Mesodermal cell (in vitro differentiated cells): ENCODE data around the gene PRPF19.

Experiments
- H3K27ac ChIP-seq: 2 replicates; pipeline ENCODE4 v1.7.0; 2013; ENCODE audit warnings: mild to moderate bottlenecking, low read depth, low read length, moderate library complexity; ENCODE audit not compliant: severe bottlenecking
- H3K36me3 ChIP-seq: 2 replicates; pipeline ENCODE4 v1.7.1; 2013; ENCODE audit warnings: mild to moderate bottlenecking, low read length, moderate library complexity; ENCODE audit not compliant: control insufficient read depth, insufficient read depth
- H3K4me1 ChIP-seq: one replicate; pipeline ENCODE4 v1.7.1; 2013; ENCODE audit warnings: mild to moderate bottlenecking, low read length; ENCODE audit not compliant: insufficient read depth, control insufficient read depth, poor library complexity, severe bottlenecking
- H3K4me3 ChIP-seq: 2 replicates; pipeline ENCODE4 v1.7.0; 2013; ENCODE audit warnings: low read length, control low read depth, mild to moderate bottlenecking; ENCODE audit not compliant: insufficient read depth, poor library complexity, severe bottlenecking; ENCODE audit errors: extremely low read depth
- H3K9me3 ChIP-seq: 2 replicates; pipeline ENCODE4 v1.7.1; 2013; ENCODE audit warnings: mild to moderate bottlenecking, low read length, moderate library complexity; ENCODE audit not compliant: control insufficient read depth
- WGBS, 2 experiments: methylation state at CpG; one replicate each; pipeline ENCODE4 v1.1.5; 2013; ENCODE audit warnings: missing lambda C conversion rate in 2 of 2; ENCODE audit not compliant: insufficient coverage in 2 of 2; 5-methylcytosine and 5-hydroxymethylcytosine counted together

PRPF19 gene

GRCh38 chr11:60923326-60923725 is 16.9 kb upstream of the PRPF19 start:
- H3K27ac ChIP-seq = no peak overlapping the region
- H3K9me3 ChIP-seq = no peaks in the 10 kb centered on the region
- H3K36me3 ChIP-seq = peaks cover 56% of the 10 kb centered on the region
- no peak overlapping the region for H3K4me3 ChIP-seq
- H3K4me1 ChIP-seq = peaks cover 22% of the 10 kb centered on the region
- WGBS, 2 experiments = 67 to 93% methylated on average over 2 to 4 of the region's 5 CpGs

- WGBS, 2 experiments = 84 to 90% methylated on average over 2 to 4 of the region's 6 CpGs
- Histone ChIP-seq H3K4me3 (no peak overlapping the region), H3K9me3 (no peaks in the 10 kb centered on the region), H3K27ac (no peak overlapping the region), H3K4me1 (peaks cover 26% of the 10 kb centered on the region), H3K36me3 (peaks cover 56% of the 10 kb centered on the region)
Measured at GRCh38 chr11:60922906-60923305, 16.5 kb upstream of the PRPF19 start.

GRCh38 chr11:60921777-60922335 is 15.5 kb upstream of the PRPF19 start:
- peaks cover 26% of the 10 kb centered on the region for H3K4me1 ChIP-seq
- H3K36me3 ChIP-seq = peaks cover 53% of the 10 kb centered on the region
- no peaks in the 10 kb centered on the region for H3K9me3 ChIP-seq
- no peak overlapping the region for H3K27ac ChIP-seq
- 95 to 96% methylated on average over 22 of the region's 23 CpGs for WGBS, 2 experiments
- no peak overlapping the region for H3K4me3 ChIP-seq

GRCh38 chr11:60921259-60921658 is 14.9 kb upstream of the PRPF19 start:
- Histone ChIP-seq H3K9me3 (no peaks in the 10 kb centered on the region), H3K36me3 (peaks cover 53% of the 10 kb centered on the region), H3K4me3 (no peak overlapping the region), H3K27ac (no peak overlapping the region), H3K4me1 (peaks cover 26% of the 10 kb centered on the region)
- WGBS, 2 experiments = 92 to 95% methylated on average over 7 to 11 of the region's 11 CpGs

- WGBS, 2 experiments = 79 to 100% methylated on average over 2 of the region's 2 CpGs
- H3K4me1 ChIP-seq = peaks cover 21% of the 10 kb centered on the region
- H3K4me3 ChIP-seq = no peak overlapping the region
- no peaks in the 10 kb centered on the region for H3K9me3 ChIP-seq
- H3K36me3 ChIP-seq = peaks cover 54% of the 10 kb centered on the region
- H3K27ac ChIP-seq = no peak overlapping the region
Measured at GRCh38 chr11:60919956-60920355, 13.6 kb upstream of the PRPF19 start.

- Histone ChIP-seq H3K4me1 (peaks cover 21% of the 10 kb centered on the region), H3K27ac (no peak overlapping the region), H3K36me3 (peaks cover 54% of the 10 kb centered on the region), H3K9me3 (no peaks in the 10 kb centered on the region), H3K4me3 (no peak overlapping the region)
- WGBS, 2 experiments = 100% methylated on average over 1 of the region's 1 CpG; no CpG with 5 or more reads in 1 of the 2 experiments
Measured at GRCh38 chr11:60919320-60919719, 12.9 kb upstream of the PRPF19 start.

- no peaks in the 10 kb centered on the region for H3K9me3 ChIP-seq
- no peak overlapping the region for H3K4me3 ChIP-seq
- 78% methylated on average over 2 of the region's 2 CpGs; no CpG with 5 or more reads in 1 of the 2 experiments for WGBS, 2 experiments
- peaks cover 54% of the 10 kb centered on the region for H3K36me3 ChIP-seq
- H3K27ac ChIP-seq = no peak overlapping the region
- H3K4me1 ChIP-seq = peaks cover 18% of the 10 kb centered on the region
Measured at GRCh38 chr11:60918939-60919265, 12.5 kb upstream of the PRPF19 start.

GRCh38 chr11:60918251-60918938 is 12.0 kb upstream of the PRPF19 start:
- H3K4me3 ChIP-seq = no peak overlapping the region
- peaks cover 16% of the 10 kb centered on the region for H3K4me1 ChIP-seq
- H3K36me3 ChIP-seq = peaks cover 54% of the 10 kb centered on the region
- H3K9me3 ChIP-seq = no peaks in the 10 kb centered on the region
- WGBS, 2 experiments = 93% methylated on average over 3 to 4 of the region's 4 CpGs
- H3K27ac ChIP-seq = no peak overlapping the region

GRCh38 chr11:60917267-60917666 is 10.9 kb upstream of the PRPF19 start:
- H3K4me3 ChIP-seq = no peak overlapping the region
- H3K27ac ChIP-seq = no peak overlapping the region
- H3K4me1 ChIP-seq = peaks cover 16% of the 10 kb centered on the region
- WGBS, 2 experiments = 86 to 92% methylated on average over 1 of the region's 1 CpG
- H3K9me3 ChIP-seq = no peaks in the 10 kb centered on the region
- peaks cover 46% of the 10 kb centered on the region for H3K36me3 ChIP-seq

- Histone ChIP-seq H3K36me3 (peaks cover 43% of the 10 kb centered on the region), H3K9me3 (no peaks in the 10 kb centered on the region), H3K4me1 (peaks cover 16% of the 10 kb centered on the region), H3K27ac (no peak overlapping the region), H3K4me3 (no peak overlapping the region)
- WGBS, 2 experiments = 88 to 89% methylated on average over 1 to 3 of the region's 3 CpGs
Measured at GRCh38 chr11:60916669-60917206, 10.4 kb upstream of the PRPF19 start.
